ENCODE results near the gene ADCY3.

DNA sequence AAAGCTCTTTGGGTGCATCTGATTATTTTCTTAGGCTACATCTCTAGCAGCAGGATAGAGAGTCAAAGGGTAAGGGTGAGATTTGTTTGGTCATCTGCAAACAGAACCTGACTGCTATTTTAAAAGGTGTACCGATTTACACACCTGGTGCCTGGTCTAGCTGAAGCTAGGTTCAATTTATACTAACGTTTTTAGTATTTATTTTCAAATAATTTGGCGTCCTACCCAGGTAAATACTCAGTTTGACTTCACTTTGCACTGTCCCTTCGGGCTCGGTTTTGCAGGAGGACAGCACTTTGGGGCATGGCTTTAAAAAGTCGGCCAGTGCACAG lies 127.5 kb downstream of the ADCY3 start:
- TF ChIP-seq, protein P1, sequence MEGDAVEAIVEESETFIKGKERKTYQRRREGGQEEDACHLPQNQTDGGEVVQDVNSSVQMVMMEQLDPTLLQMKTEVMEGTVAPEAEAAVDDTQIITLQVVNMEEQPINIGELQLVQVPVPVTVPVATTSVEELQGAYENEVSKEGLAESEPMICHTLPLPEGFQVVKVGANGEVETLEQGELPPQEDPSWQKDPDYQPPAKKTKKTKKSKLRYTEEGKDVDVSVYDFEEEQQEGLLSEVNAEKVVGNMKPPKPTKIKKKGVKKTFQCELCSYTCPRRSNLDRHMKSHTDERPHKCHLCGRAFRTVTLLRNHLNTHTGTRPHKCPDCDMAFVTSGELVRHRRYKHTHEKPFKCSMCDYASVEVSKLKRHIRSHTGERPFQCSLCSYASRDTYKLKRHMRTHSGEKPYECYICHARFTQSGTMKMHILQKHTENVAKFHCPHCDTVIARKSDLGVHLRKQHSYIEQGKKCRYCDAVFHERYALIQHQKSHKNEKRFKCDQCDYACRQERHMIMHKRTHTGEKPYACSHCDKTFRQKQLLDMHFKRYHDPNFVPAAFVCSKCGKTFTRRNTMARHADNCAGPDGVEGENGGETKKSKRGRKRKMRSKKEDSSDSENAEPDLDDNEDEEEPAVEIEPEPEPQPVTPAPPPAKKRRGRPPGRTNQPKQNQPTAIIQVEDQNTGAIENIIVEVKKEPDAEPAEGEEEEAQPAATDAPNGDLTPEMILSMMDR (IDR thresholded peaks at IDR 0.05), result no peak
- no peak for TF ChIP-seq POLR2A (IDR thresholded peaks at IDR 0.05)
